ENCODE data around the gene P3R3URF. TPM values are rescaled to one million over a fixed set of nuclear protein-coding genes. Genes with fewer than 3 reads are reported as not detected.

Gene P3R3URF
- total and polyA plus RNA-seq, 9 of the 15 experiments (the other 6 are each of a cell fraction or from before 2014, with no cell fraction given) = not detected

- TF ChIP-seq MTA3 (IDR thresholded peaks at IDR 0.05; ENCODE audit: borderline replicate concordance) (no peak), FOXO4 (CRISPR knock-in tag; IDR thresholded peaks at IDR 0.05) (no peak), GATAD2B (IDR thresholded peaks at IDR 0.05; ENCODE audit: borderline replicate concordance) (0 out of 2 replicates have a peak, but pooled peaks have one; percentile 46), ZBTB17 (CRISPR knock-in tag; IDR thresholded peaks at IDR 0.05) (no peak), RBBP5 (IDR thresholded peaks at IDR 0.05; ENCODE audit: borderline replicate concordance, insufficient read depth, low read length, poor library complexity, severe bottlenecking) (peak; percentile 76), PHB (CRISPR knock-in tag; IDR thresholded peaks at IDR 0.05) (0 out of 2 replicates have a peak, but pooled peaks have one; percentile 76), SMAD3 (CRISPR knock-in tag; conservative IDR thresholded peaks at IDR 0.05) (no peak), BDP1 (IDR thresholded peaks at IDR 0.05; ENCODE audit: insufficient read depth, insufficient read length) (no peak), ZNF354B (CRISPR knock-in tag; IDR thresholded peaks at IDR 0.05) (no peak), ZSCAN29 (IDR thresholded peaks at IDR 0.05) (no peak), ZC3H4 (CRISPR knock-in tag; IDR thresholded peaks at IDR 0.05; ENCODE audit: borderline replicate concordance) (no peak; the same call in 1 of the 2 replicates), ZNF583 (CRISPR knock-in tag; IDR thresholded peaks at IDR 0.05) (no peak), ZBTB43 (CRISPR knock-in tag; IDR thresholded peaks at IDR 0.05) (no peak), SMARCE1 (IDR thresholded peaks at IDR 0.05) (0 out of 2 replicates have a peak, but pooled peaks have one; percentile 63), EP300 (IDR thresholded peaks at IDR 0.05; ENCODE audit: low read length) (no peak), MAFF (IDR thresholded peaks at IDR 0.05; ENCODE audit: low read length) (no peak), YY1 (IDR thresholded peaks at IDR 0.05; ENCODE audit: borderline replicate concordance in 1 of 3, control insufficient read depth in 1 of 3, extremely low read depth in 1 of 3, insufficient read depth in 3 of 3, insufficient read length in 1 of 3, insufficient replicate concordance in 2 of 3, low read depth in 1 of 3, low read length in 2 of 3) (no peak), JUNB (CRISPR knock-in tag; conservative IDR thresholded peaks at IDR 0.05) (no peak), RAD51 (IDR thresholded peaks at IDR 0.05; ENCODE audit: borderline replicate concordance, low read depth) (no peak), CC2D1A (IDR thresholded peaks at IDR 0.05) (no peak), ESRRB (CRISPR knock-in tag; IDR thresholded peaks at IDR 0.05; ENCODE audit: borderline replicate concordance) (no peak), NCOA1 (IDR thresholded peaks at IDR 0.05; ENCODE audit: low read depth) (no peak)
- TF ChIP-seq, protein P1, sequence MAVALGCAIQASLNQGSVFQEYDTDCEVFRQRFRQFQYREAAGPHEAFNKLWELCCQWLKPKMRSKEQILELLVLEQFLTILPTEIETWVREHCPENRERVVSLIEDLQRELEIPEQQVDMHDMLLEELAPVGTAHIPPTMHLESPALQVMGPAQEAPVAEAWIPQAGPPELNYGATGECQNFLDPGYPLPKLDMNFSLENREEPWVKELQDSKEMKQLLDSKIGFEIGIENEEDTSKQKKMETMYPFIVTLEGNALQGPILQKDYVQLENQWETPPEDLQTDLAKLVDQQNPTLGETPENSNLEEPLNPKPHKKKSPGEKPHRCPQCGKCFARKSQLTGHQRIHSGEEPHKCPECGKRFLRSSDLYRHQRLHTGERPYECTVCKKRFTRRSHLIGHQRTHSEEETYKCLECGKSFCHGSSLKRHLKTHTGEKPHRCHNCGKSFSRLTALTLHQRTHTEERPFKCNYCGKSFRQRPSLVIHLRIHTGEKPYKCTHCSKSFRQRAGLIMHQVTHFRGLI (CRISPR knock-in tag; IDR thresholded peaks at IDR 0.05) = no peak
- TF ChIP-seq, protein P2, sequence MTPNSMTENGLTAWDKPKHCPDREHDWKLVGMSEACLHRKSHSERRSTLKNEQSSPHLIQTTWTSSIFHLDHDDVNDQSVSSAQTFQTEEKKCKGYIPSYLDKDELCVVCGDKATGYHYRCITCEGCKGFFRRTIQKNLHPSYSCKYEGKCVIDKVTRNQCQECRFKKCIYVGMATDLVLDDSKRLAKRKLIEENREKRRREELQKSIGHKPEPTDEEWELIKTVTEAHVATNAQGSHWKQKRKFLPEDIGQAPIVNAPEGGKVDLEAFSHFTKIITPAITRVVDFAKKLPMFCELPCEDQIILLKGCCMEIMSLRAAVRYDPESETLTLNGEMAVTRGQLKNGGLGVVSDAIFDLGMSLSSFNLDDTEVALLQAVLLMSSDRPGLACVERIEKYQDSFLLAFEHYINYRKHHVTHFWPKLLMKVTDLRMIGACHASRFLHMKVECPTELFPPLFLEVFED (CRISPR knock-in tag; conservative IDR thresholded peaks at IDR 0.05) = no peak
Observed at GRCh38 chr1:46131712-46132528, 44.4 kb downstream of the P3R3URF start (continued).
